Measurements from ENCODE around the gene RRP7A. TPM values are rescaled to one million over a fixed set of nuclear protein-coding genes. Genes with fewer than 3 reads are reported as not detected.

Gene RRP7A
- total and polyA plus RNA-seq, 10 of the 15 experiments (the other 5 are each of a cell fraction or from before 2014, with no cell fraction given): 2.9 to 114 (median 43.8) TPM

DNA sequence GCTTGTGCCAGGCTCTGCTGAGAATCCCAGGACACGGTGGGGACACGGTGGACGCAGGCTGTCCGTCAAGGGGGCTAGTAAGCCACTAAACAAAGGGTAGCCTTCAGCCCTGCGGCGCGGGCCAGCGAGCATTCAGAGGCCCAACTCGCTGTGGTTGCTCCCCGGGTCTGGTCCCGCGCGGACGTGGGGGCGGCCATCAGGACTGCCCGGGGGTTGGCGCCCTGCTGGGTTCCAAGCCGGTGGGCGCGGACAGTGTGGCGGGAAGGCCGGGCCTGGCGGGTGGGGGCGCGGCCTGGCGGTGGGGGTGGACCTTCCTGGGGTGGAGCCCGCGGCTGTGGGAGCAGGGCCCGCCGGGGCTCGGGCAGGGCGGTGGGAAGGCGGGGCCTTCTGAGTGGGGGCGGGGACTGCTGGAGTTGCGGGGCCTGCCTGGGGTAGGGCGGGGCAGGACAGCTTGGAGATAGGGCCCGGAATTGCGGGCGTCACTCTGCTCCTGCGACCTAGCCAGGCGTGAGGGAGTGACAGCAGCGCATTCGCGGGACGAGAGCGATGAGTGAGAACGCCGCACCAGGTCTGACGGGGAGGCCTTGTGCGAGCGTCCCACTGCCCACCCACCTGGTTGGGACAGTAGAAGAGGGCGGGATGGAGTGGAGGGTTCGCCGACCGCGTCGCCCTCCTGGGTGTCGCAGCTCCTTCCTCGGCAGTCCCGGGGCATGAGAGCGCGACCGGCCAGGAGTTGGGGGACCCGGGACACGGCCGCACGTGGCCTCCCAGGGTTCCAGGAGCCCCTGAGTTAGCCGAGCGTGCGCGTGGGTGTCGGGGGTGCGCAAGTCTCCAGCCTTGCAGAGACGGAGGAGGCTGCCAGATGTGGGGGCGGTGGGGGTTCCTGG is 34.1 kb upstream of the RRP7A start, which contains the start of gene SERHL2:
TSS of gene SERHL2 (plus strand) at position 482 of the 887 bp plus-strand sequence. CDS start at position 547, 65 bp downstream.
- Histone ChIP-seq H3K4me2 (ENCODE audit: control insufficient read depth, insufficient read depth) (peak within 1 kb of the TSS; percentile 93), H2AFZ (ENCODE audit: control insufficient read depth, low read depth, low read length) (peak within 1 kb of the TSS; percentile 92), H3K36me3 (ENCODE audit: control insufficient read depth in 2 of 2, insufficient read depth in 2 of 2, low read length in 1 of 2) (no peaks in the 10 kb centered on the region), H3K9me3 (replicated peaks; ENCODE audit: control insufficient read depth, insufficient read depth, low read length) (no peaks in the 10 kb centered on the region), H3K27ac (ENCODE audit: control insufficient read depth, insufficient read depth) (0 out of 2 replicates have a peak within 1 kb of the TSS, but pooled peaks have one; percentile 24), H4K20me1 (ENCODE audit: control insufficient read depth, insufficient read depth) (no peaks in the 10 kb centered on the region), H3K4me1 (ENCODE audit: control insufficient read depth, insufficient read depth, low read length) (peaks cover 21% of the 10 kb centered on the region), H3K9ac (ENCODE audit: control insufficient read depth, insufficient read depth, low read length) (peak within 1 kb of the TSS; percentile 39; the same call in 1 of the 2 replicates), H3K4me3 (peak within 1 kb of the TSS; percentile 82), H3K79me2 (ENCODE audit: control insufficient read depth, insufficient read depth, low read length) (no peaks in the 10 kb centered on the region), H3K27me3 (replicated peaks in 1 of 2; ENCODE audit: control insufficient read depth in 2 of 2, insufficient read depth in 2 of 2, low read length in 1 of 2) (no peaks in the 10 kb centered on the region)
- FAIRE-seq: no peak
- POLR2A ChIA-PET: no interaction called here
- SMC1A ChIA-PET (ENCODE audit: uncharacterized antibody, unreplicated experiment): interaction anchor here (1.4 kb wide), 1 partner anchor 9 kb away, joined by 3 read pairs; no protein-coding TSS in a partner anchor
- peak; percentile 28 for DNase-seq (ENCODE audit: low read depth, low spot score)
- peak; percentile 94 for ATAC-seq
- RAD21 ChIA-PET (ENCODE audit: unreplicated experiment): interaction anchor here (0.6 kb wide), 1 partner anchor 12 kb away, joined by 4 read pairs; no protein-coding TSS in a partner anchor
- no TSS peak for BruUV-seq (replicated peaks)
- CTCF ChIA-PET: interaction anchor here (0.7 kb wide), 1 partner anchor 586 kb away, joined by 3 read pairs; no protein-coding TSS in a partner anchor
- intact Hi-C loops (cut with micrococcal nuclease; ENCODE audit: unreplicated experiment) (loop anchor here (2.0 to 5.0 kb wide), 2 partner anchors 21 to 586 kb away; partner anchors contain the start of gene SEPTIN3), in situ Hi-C loops (cut with MboI) (no loop called here)
- 9% methylated on average over 41 of the region's 75 CpGs for WGBS (ENCODE audit: insufficient coverage, insufficient replicate concordance, low lambda C conversion rate, missing lambda C conversion rate)
- TF ChIP-seq, protein P1, sequence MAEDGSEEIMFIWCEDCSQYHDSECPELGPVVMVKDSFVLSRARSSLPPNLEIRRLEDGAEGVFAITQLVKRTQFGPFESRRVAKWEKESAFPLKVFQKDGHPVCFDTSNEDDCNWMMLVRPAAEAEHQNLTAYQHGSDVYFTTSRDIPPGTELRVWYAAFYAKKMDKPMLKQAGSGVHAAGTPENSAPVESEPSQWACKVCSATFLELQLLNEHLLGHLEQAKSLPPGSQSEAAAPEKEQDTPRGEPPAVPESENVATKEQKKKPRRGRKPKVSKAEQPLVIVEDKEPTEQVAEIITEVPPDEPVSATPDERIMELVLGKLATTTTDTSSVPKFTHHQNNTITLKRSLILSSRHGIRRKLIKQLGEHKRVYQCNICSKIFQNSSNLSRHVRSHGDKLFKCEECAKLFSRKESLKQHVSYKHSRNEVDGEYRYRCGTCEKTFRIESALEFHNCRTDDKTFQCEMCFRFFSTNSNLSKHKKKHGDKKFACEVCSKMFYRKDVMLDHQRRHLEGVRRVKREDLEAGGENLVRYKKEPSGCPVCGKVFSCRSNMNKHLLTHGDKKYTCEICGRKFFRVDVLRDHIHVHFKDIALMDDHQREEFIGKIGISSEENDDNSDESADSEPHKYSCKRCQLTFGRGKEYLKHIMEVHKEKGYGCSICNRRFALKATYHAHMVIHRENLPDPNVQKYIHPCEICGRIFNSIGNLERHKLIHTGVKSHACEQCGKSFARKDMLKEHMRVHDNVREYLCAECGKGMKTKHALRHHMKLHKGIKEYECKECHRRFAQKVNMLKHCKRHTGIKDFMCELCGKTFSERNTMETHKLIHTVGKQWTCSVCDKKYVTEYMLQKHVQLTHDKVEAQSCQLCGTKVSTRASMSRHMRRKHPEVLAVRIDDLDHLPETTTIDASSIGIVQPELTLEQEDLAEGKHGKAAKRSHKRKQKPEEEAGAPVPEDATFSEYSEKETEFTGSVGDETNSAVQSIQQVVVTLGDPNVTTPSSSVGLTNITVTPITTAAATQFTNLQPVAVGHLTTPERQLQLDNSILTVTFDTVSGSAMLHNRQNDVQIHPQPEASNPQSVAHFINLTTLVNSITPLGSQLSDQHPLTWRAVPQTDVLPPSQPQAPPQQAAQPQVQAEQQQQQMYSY (CRISPR knock-in tag; IDR thresholded peaks at IDR 0.05): no peak
- TF ChIP-seq, protein P2, sequence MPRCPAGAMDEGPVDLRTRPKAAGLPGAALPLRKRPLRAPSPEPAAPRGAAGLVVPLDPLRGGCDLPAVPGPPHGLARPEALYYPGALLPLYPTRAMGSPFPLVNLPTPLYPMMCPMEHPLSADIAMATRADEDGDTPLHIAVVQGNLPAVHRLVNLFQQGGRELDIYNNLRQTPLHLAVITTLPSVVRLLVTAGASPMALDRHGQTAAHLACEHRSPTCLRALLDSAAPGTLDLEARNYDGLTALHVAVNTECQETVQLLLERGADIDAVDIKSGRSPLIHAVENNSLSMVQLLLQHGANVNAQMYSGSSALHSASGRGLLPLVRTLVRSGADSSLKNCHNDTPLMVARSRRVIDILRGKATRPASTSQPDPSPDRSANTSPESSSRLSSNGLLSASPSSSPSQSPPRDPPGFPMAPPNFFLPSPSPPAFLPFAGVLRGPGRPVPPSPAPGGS (IDR thresholded peaks at IDR 0.05; ENCODE audit: borderline replicate concordance, insufficient read depth, low read depth, low read length, poor library complexity, severe bottlenecking): no peak
- TF ChIP-seq RB1 (IDR thresholded peaks at IDR 0.05; ENCODE audit: borderline replicate concordance): peak; percentile 46; the same call in 1 of the 2 replicates
- no peak for TF ChIP-seq ZZZ3 (IDR thresholded peaks at IDR 0.05; ENCODE audit: control insufficient read depth, insufficient read length, low read depth)
- no peak for TF ChIP-seq ZSCAN29 (IDR thresholded peaks at IDR 0.05)
- no peak for TF ChIP-seq RCOR1 (conservative IDR thresholded peaks at IDR 0.05; ENCODE audit: low read depth, low read length)
- TF ChIP-seq, protein P3, sequence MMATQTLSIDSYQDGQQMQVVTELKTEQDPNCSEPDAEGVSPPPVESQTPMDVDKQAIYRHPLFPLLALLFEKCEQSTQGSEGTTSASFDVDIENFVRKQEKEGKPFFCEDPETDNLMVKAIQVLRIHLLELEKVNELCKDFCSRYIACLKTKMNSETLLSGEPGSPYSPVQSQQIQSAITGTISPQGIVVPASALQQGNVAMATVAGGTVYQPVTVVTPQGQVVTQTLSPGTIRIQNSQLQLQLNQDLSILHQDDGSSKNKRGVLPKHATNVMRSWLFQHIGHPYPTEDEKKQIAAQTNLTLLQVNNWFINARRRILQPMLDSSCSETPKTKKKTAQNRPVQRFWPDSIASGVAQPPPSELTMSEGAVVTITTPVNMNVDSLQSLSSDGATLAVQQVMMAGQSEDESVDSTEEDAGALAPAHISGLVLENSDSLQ (IDR thresholded peaks at IDR 0.05): peak; percentile 59; the same call in 1 of the 2 replicates
- TF ChIP-seq BHLHE40 (IDR thresholded peaks at IDR 0.05; ENCODE audit: borderline replicate concordance in 1 of 2, low read depth in 2 of 2, low read length in 1 of 2): peak in 1 of 2 experiments; percentile 27; a peak in 1 of 4 replicates
- TF ChIP-seq POLR2A (IDR thresholded peaks at IDR 0.05; ENCODE audit: low read depth, low read length): peak; percentile 43; the same call in 1 of the 2 replicates
- TF ChIP-seq FOS (IDR thresholded peaks at IDR 0.05; ENCODE audit: borderline replicate concordance, extremely low read depth, insufficient read length): no peak
- peak; percentile 35; the same call in 1 of the 2 replicates for TF ChIP-seq IKZF1 (conservative IDR thresholded peaks at IDR 0.05)
